ENCODE data around the gene ZNF627. TPM values are rescaled to one million over a fixed set of nuclear protein-coding genes. Genes with fewer than 3 reads are reported as not detected.

The ZNF627 gene
- total and polyA plus RNA-seq, 2 of the 8 experiments (the other 6 are each of a cell fraction or from before 2014, with no cell fraction given), result 7.2 to 13.7 TPM

GRCh38 chr19:11598103-11598483, 810 bp downstream of the ZNF627 start (continued):
- TF ChIP-seq CREB1 (IDR thresholded peaks at IDR 0.05) (no peak), CBX8 (IDR thresholded peaks at IDR 0.05; ENCODE audit: borderline replicate concordance, low read depth, low read length) (no peak)
